KMS-11 (cell line): ENCODE results near the gene WWC1.

Experiments used
- H2AFZ ChIP-seq: fragments of 200-600 bp; sonication (generic); 2 replicates; pipeline ENCODE4 v1.6.1; 2016; ENCODE audit warnings: antibody characterized with exemption, mixed run types, low read depth
- H3K27ac ChIP-seq: fragments of 200-600 bp; sonication (generic); 2 replicates; pipeline ENCODE4 v1.6.1; 2016; ENCODE audit warnings: mild to moderate bottlenecking, mixed run types
- H3K27me3 ChIP-seq: fragments of 200-600 bp; sonication (generic); 2 replicates; pipeline ENCODE4 v1.6.1; 2017; ENCODE audit warnings: mild to moderate bottlenecking, low read depth, mixed run types, moderate library complexity; ENCODE audit not compliant: insufficient read depth
- H3K36me3 ChIP-seq: fragments of 200-600 bp; sonication (generic); 2 replicates; pipeline ENCODE4 v1.6.1; 2017; ENCODE audit warnings: mild to moderate bottlenecking, mixed run types; ENCODE audit not compliant: insufficient read depth
- H3K4me1 ChIP-seq: fragments of 200-600 bp; sonication (generic); 2 replicates; pipeline ENCODE4 v1.6.1; 2016; ENCODE audit warnings: mild to moderate bottlenecking, low read depth, mixed run types; ENCODE audit not compliant: poor library complexity, severe bottlenecking
- H3K4me2 ChIP-seq: fragments of 200-600 bp; sonication (generic); 2 replicates; pipeline ENCODE4 v1.7.0; 2016; ENCODE audit warnings: mild to moderate bottlenecking, mixed run types
- H3K4me3 ChIP-seq: fragments of 200-600 bp; sonication (generic); IDR thresholded peaks from 2 replicates; pipeline ENCODE4 v1.6.1; 2017; ENCODE audit warnings: low read depth, low read length, mixed read lengths; ENCODE audit not compliant: insufficient read depth
- H3K79me2 ChIP-seq: fragments of 200-600 bp; sonication (generic); 2 replicates; pipeline ENCODE4 v1.6.1; 2016; ENCODE audit warnings: low read depth, mixed run types; ENCODE audit not compliant: insufficient read depth
- H3K9ac ChIP-seq: fragments of 200-600 bp; sonication (generic); 2 replicates; pipeline ENCODE4 v1.6.1; 2016; ENCODE audit warnings: mild to moderate bottlenecking, mixed run types
- H4K20me1 ChIP-seq: fragments of 200-600 bp; sonication (generic); 2 replicates; pipeline ENCODE4 v1.6.1; 2016; ENCODE audit warnings: mild to moderate bottlenecking, mixed run types; ENCODE audit not compliant: insufficient read depth
- CTCF ChIP-seq: fragments of 200-600 bp; sonication (generic); conservative IDR thresholded peaks from 2 replicates; pipeline ENCODE4 v1.6.1; 2017; ENCODE audit warnings: low read depth, mild to moderate bottlenecking, antibody characterized with exemption, low read length, moderate library complexity, mixed read lengths

WWC1 gene

GRCh38 chr5:168494057-168494555, 202.7 kb downstream of the WWC1 start:
- H3K36me3 ChIP-seq = no peaks in the 10 kb centered on the region; the same call in 1 of the 2 replicates

GRCh38 chr5:168502563-168503237, 211.3 kb downstream of the WWC1 start:
- no peak for TF ChIP-seq CTCF
- Histone ChIP-seq H3K79me2 (no peaks in the 10 kb centered on the region), H3K4me2 (no peak overlapping the region), H3K4me3 (no peak overlapping the region), H3K36me3 (no peaks in the 10 kb centered on the region), H3K9ac (no peak overlapping the region), H3K27ac (no peak overlapping the region), H4K20me1 (no peaks in the 10 kb centered on the region), H3K27me3 (no peaks in the 10 kb centered on the region), H3K4me1 (no peaks in the 10 kb centered on the region), H2AFZ (no peak overlapping the region)

More at GRCh38 chr5:168494057-168494555, 202.7 kb downstream of the WWC1 start:
- Histone ChIP-seq H3K9ac (no peak overlapping the region), H3K4me2 (no peak overlapping the region), H3K4me1 (no peaks in the 10 kb centered on the region), H3K79me2 (no peaks in the 10 kb centered on the region), H4K20me1 (no peaks in the 10 kb centered on the region), H2AFZ (no peak overlapping the region), H3K27me3 (no peaks in the 10 kb centered on the region), H3K4me3 (no peak overlapping the region), H3K27ac (no peak overlapping the region)
- no peak for TF ChIP-seq CTCF

- H3K9ac ChIP-seq = no peak overlapping the region
- H3K4me1 ChIP-seq = no peaks in the 10 kb centered on the region
- no peaks in the 10 kb centered on the region for H4K20me1 ChIP-seq
- H3K79me2 ChIP-seq = no peaks in the 10 kb centered on the region
- H3K36me3 ChIP-seq = no peaks in the 10 kb centered on the region; the same call in 1 of the 2 replicates
- H2AFZ ChIP-seq = no peak overlapping the region
- no peak overlapping the region for H3K4me3 ChIP-seq
- TF ChIP-seq CTCF = no peak
- no peaks in the 10 kb centered on the region for H3K27me3 ChIP-seq
- no peak overlapping the region for H3K4me2 ChIP-seq
- no peak overlapping the region for H3K27ac ChIP-seq
These were observed 222.5 kb downstream of the WWC1 start for GRCh38 chr5:168513861-168514428.
